Nephron (organoid): ENCODE measurements around the gene BRI3.
"Not testable (repeated sequence)": the region's sequence is repeated elsewhere in the genome, so short reads cannot be mapped to it uniquely, and the experiment has no call there.

Experiments
- H3K27ac Mint-ChIP-seq, 3 experiments: 2 replicates each; pipeline ENCODE4 v1.8.0; 2020; ENCODE audit warnings: mixed read lengths in 3 of 3, mild to moderate bottlenecking in 2 of 3, moderate library complexity in 1 of 3
- H3K27me3 Mint-ChIP-seq: 2 replicates; pipeline ENCODE4 v1.8.0; 2021; ENCODE audit warnings: low read depth, mild to moderate bottlenecking, moderate library complexity, mixed read lengths
- H3K36me3 Mint-ChIP-seq: 2 replicates; pipeline ENCODE4 v1.8.0; 2020; ENCODE audit warnings: low read depth, mixed read lengths
- H3K4me1 Mint-ChIP-seq: 2 replicates; pipeline ENCODE4 v1.8.0; 2020; ENCODE audit warnings: mixed read lengths
- H3K4me3 Mint-ChIP-seq, 3 experiments: 2 replicates each; pipeline ENCODE4 v1.8.0; 2020; ENCODE audit warnings: mild to moderate bottlenecking in 3 of 3, mixed read lengths in 3 of 3, moderate library complexity in 2 of 3
- H3K9me3 Mint-ChIP-seq: 2 replicates; pipeline ENCODE4 v1.8.0; 2020; ENCODE audit warnings: mixed read lengths
- TF ChIP-seq, protein P1 (sequence below), 3 experiments: fragments of 200-600 bp; sonication (generic); IDR thresholded peaks; one replicate each; pipeline ENCODE4 v1.5.0; 2021; ENCODE audit warnings: antibody characterized with exemption in 3 of 3; ENCODE audit not compliant: unreplicated experiment in 3 of 3

Gene BRI3

DNA sequence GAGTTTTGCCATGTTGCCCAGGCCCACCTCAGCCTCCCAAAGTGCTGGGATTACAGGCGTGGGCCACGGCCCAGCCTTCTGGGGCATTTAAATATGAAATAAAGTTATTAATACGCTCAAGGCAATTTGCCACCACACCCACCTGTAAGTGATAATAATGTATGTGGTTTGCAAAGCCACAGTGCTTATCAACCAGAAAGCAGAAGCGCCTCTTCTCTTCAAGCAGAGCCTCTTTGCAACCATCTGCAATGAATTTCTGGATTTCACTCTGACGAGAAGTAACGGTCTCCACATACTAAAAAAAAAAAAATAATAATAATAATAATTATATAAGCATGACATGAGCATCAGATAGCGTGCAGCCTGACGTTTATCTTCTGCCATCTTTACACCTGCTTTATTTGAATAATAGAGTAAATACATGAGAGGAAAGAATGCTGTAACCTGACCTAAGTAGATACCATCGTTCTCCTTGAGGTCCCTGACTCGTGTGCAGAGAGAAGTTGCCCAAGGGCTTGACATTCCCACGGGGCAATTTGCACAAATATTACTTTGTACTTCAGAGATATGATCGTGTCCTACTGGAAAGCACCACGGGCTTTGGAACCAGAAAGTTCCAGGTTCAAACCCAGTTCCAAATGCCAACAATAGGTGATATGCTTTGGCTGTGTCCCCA, 34.0 kb downstream of the BRI3 start:
- Mint-ChIP-seq H3K27ac (no peak overlapping the region), H3K27me3 (no peaks in the 10 kb centered on the region), H3K9me3 (peaks cover 2% of the 10 kb centered on the region), H3K4me3 (no peak overlapping the region), H3K4me1 (no peaks in the 10 kb centered on the region), H3K36me3 (peaks cover 46% of the 10 kb centered on the region)
- TF ChIP-seq, protein P1, sequence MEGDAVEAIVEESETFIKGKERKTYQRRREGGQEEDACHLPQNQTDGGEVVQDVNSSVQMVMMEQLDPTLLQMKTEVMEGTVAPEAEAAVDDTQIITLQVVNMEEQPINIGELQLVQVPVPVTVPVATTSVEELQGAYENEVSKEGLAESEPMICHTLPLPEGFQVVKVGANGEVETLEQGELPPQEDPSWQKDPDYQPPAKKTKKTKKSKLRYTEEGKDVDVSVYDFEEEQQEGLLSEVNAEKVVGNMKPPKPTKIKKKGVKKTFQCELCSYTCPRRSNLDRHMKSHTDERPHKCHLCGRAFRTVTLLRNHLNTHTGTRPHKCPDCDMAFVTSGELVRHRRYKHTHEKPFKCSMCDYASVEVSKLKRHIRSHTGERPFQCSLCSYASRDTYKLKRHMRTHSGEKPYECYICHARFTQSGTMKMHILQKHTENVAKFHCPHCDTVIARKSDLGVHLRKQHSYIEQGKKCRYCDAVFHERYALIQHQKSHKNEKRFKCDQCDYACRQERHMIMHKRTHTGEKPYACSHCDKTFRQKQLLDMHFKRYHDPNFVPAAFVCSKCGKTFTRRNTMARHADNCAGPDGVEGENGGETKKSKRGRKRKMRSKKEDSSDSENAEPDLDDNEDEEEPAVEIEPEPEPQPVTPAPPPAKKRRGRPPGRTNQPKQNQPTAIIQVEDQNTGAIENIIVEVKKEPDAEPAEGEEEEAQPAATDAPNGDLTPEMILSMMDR (IDR thresholded peaks at IDR 0.05; ENCODE audit: unreplicated experiment in 3 of 3), result no peak

DNA sequence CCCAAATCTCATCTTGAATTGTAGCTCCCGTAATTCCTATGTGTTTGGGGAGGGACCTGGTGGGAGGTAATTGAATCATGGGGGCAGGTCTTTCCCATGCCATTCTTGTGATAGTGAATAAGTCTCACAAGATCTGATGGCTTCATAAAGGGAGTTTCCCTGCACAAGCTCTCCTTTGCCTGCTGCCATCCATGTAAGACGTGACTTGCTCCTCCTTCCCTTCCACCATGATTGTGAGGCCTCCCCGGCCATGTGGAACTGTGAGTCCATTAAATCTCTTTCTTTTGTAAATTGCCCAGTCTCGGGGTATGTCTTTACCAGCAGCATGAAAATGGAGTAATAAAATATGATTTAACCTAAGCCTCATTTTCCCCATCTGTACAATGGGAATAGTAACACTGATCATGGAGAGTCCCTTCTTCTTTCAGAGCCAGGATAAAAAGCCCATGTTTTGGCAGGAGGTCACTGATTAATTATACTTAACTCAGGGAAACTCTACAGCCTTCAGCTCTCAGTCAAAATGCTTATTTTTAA, 34.6 kb downstream of the BRI3 start:
- not testable (repeated sequence) for H3K9me3 Mint-ChIP-seq, H3K27ac Mint-ChIP-seq, H3K27me3 Mint-ChIP-seq, H3K4me1 Mint-ChIP-seq, H3K4me3 Mint-ChIP-seq
- peaks cover 46% of the 10 kb centered on the region for H3K36me3 Mint-ChIP-seq

DNA sequence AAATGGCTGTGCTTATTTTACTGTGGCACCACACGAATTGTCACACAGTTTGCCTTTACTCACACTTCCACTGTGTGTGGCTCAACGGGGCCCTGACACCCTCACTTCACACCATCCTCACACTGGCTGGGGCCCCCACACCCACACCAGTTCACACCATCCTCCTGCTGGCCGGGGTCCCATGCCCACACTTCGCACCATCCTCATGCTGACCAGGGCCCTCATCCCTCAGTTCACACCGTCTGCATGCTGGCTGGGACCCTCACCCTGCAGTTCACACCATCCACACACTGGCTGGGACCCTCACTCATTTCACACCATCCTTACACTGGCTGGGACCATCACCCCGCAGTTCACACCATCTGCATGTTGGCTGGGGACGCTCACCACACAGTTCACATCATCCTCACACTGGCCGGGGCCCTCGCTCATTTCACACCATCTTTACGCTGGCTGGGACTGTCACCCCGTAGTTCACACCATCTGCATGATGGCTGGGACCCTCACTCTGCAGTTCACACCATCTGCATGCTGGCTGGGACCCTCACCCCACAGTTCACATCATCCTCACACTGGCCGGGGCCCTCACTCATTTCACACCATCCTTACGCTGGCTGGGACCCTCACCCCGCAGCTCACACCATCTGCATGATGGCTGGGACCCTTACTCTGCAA, 36.0 kb downstream of the BRI3 start:
- TF ChIP-seq, protein P1 (IDR thresholded peaks at IDR 0.05; ENCODE audit: unreplicated experiment in 3 of 3), result no peak
- no peak overlapping the region for H3K27ac Mint-ChIP-seq
- no peaks in the 10 kb centered on the region for H3K4me1 Mint-ChIP-seq
- H3K9me3 Mint-ChIP-seq, result peaks cover 2% of the 10 kb centered on the region
- H3K36me3 Mint-ChIP-seq, result peaks cover 38% of the 10 kb centered on the region
- H3K4me3 Mint-ChIP-seq, result no peak overlapping the region
- no peaks in the 10 kb centered on the region for H3K27me3 Mint-ChIP-seq

DNA sequence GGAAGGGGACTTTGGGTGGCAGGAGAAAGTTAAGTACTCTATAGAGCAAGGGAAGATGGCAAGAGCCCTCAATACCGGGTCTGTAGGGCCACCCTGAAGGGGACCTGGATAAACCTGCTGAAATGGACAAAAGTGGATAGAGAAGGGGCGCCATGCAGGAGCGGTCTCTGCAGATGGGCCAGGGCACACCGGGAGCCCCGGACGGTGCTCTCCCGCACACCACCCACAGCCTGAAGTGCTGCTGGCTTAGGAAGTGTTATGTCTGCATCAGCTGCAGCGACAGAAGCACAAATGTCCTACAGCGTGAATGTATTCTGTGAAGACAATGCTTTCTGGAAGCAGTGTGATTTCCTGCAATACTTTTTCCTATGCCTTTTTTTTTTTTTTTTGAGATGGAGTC, 37.7 kb downstream of the BRI3 start:
- H3K27me3 Mint-ChIP-seq, result peaks cover under 1% of the 10 kb centered on the region
- no peak overlapping the region for H3K27ac Mint-ChIP-seq
- peaks cover 2% of the 10 kb centered on the region for H3K9me3 Mint-ChIP-seq
- TF ChIP-seq, protein P1 (IDR thresholded peaks at IDR 0.05; ENCODE audit: unreplicated experiment in 3 of 3), result no peak
- peaks cover 15% of the 10 kb centered on the region for H3K4me1 Mint-ChIP-seq
- H3K36me3 Mint-ChIP-seq, result peaks cover 37% of the 10 kb centered on the region
- no peak overlapping the region for H3K4me3 Mint-ChIP-seq

DNA sequence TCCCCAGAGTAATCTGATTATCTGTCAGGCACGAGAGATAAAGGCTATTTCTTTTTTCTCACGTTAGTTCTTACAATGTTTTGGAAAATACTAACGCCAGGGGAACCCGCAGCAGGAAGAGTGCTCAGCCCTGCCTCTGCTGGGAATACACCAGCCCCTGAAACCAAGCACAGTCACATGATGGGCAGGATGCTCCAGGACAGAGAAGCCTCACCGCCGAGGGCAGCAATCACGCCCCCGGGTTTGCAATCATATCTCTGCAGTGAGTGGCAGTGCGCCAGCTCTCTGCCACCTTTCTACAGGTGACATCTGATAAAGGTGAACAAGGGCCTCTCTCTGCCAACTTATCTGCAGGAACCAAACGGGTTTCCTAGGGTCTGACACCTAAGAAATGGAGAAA, 39.8 kb downstream of the BRI3 start:
- Mint-ChIP-seq H3K4me3 (no peak overlapping the region), H3K9me3 (no peaks in the 10 kb centered on the region), H3K4me1 (peaks cover 17% of the 10 kb centered on the region), H3K27ac (no peak overlapping the region), H3K36me3 (peaks cover 20% of the 10 kb centered on the region), H3K27me3 (peaks cover 8% of the 10 kb centered on the region)
- TF ChIP-seq, protein P1 (IDR thresholded peaks at IDR 0.05; ENCODE audit: unreplicated experiment in 3 of 3), result no peak

DNA sequence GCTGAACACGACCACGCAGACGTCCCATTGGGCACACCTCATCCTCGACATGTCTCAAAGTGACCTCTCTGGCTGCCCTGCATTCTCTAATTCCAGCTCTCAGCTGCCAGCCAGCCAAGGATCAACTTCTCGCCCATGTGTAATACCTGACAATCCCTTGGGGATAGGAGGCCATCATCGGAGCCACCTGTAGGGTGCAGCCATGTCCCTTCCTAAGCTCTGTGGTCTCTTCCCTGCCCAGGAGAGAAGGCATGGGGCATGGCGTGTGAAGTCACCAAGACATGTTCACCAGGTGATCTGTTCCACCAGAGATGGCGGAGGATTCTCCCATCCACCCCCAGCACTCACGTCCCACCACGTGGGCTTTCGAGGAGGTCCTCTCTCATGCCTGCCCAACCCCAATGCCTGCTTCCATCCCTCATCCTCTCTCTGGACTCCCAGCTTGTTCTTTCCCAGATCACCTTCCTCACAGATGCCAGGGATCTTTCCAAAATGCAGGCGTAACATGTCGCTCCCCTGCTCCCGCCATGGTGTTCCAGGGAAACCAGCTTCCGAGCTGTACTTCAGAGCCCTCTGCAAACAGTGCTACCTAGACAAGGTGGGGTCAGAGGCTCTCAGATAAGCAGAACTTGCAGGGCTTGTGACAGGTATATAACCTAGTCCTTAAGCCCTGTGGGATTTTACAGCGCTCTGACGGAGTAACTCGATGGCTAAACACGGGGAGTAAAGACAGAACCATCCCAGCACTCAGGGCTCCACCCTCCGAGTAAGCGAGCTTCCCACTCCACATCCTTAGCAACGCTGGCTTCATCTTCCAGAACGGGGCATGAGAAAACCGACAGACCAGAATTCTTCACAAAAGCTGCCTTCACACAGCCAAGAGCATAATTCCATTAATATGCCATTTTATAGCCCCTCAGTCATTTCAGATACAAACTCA, 41.1 kb downstream of the BRI3 start:
- Mint-ChIP-seq H3K4me1 (peaks cover 22% of the 10 kb centered on the region), H3K36me3 (peaks cover 7% of the 10 kb centered on the region), H3K4me3 (peak overlapping the region in 1 of 3 experiments; percentile 6), H3K27ac (no peak overlapping the region), H3K27me3 (peaks cover 8% of the 10 kb centered on the region), H3K9me3 (no peaks in the 10 kb centered on the region)
- TF ChIP-seq, protein P1 (IDR thresholded peaks at IDR 0.05; ENCODE audit: unreplicated experiment in 3 of 3), result no peak
